LoVo (cell line): Measurements from ENCODE around the gene OXCT1.
A peak's percentile ranks its signal among the peaks of the same experiment; 100 is the strongest.
"Not testable (repeated sequence)": the region's sequence is repeated elsewhere in the genome, so short reads cannot be mapped to it uniquely, and the experiment has no call there.

ENCODE experiments used
- DNase-seq: peaks from one replicate; pipeline ENCODE4 v3.0.0-alpha.2; 2016; ENCODE audit warnings: low spot score

OXCT1 gene

GRCh38 chr5:41716382-41716781 is 153.8 kb downstream of the OXCT1 start:
- no peak for DNase-seq

- not testable (repeated sequence) for DNase-seq
Measured at GRCh38 chr5:41714446-41714845, 155.8 kb downstream of the OXCT1 start.

GRCh38 chr5:41708604-41708940 is 161.7 kb downstream of the OXCT1 start:
- no peak for DNase-seq

GRCh38 chr5:41707853-41708603 is 162.2 kb downstream of the OXCT1 start:
- DNase-seq, result peak; percentile 23

- no peak for DNase-seq
Measured at GRCh38 chr5:41695920-41696582, 174.2 kb downstream of the OXCT1 start.

- DNase-seq, result no peak
Measured at GRCh38 chr5:41686767-41687166, 183.5 kb downstream of the OXCT1 start.

- no peak for DNase-seq
Measured at GRCh38 chr5:41686191-41686590, 184.0 kb downstream of the OXCT1 start.

GRCh38 chr5:41683181-41683580 is 187.0 kb downstream of the OXCT1 start:
- no peak for DNase-seq

GRCh38 chr5:41682641-41683040 is 187.6 kb downstream of the OXCT1 start:
- no peak for DNase-seq

GRCh38 chr5:41681840-41682239 is 188.4 kb downstream of the OXCT1 start:
- DNase-seq, result no peak
